GM12892 (cell line): Measurements from ENCODE around the gene HEBP2.

Source experiments
- POLR2A ChIP-seq: IDR thresholded peaks from 2 replicates; pipeline ENCODE4 v1.6.1; 2011; ENCODE audit warnings: low read depth, low read length, control low read depth
- POLR2AphosphoS5 ChIP-seq: IDR thresholded peaks from 2 replicates; pipeline ENCODE4 v1.6.1; 2011; ENCODE audit warnings: low read depth, low read length, control low read depth
- TAF1 ChIP-seq: IDR thresholded peaks from 2 replicates; pipeline ENCODE4 v1.6.1; 2011; ENCODE audit warnings: low read depth, mild to moderate bottlenecking, control low read depth, low read length, borderline replicate concordance

GRCh38 chr6:138401960-138402837, 1.8 kb upstream of the HEBP2 start:
- TF ChIP-seq POLR2AphosphoS5 (no peak), POLR2A (no peak), TAF1 (no peak)
